A549 (cell line): Measurements from ENCODE around the gene DYNC1I2.

ENCODE experiments used
- ESRRA ChIP-seq: fragments of 150-350 bp; IDR thresholded peaks from 2 replicates; pipeline ENCODE4 v1.6.1; 2014; ENCODE audit warnings: mild to moderate bottlenecking, low read length, borderline replicate concordance
- KDM1A ChIP-seq: fragments of 200-600 bp; sonication (generic); IDR thresholded peaks from 2 replicates; pipeline ENCODE4 v1.6.1; 2016; ENCODE audit warnings: low read depth, mild to moderate bottlenecking
- MYC ChIP-seq: IDR thresholded peaks from 2 replicates; pipeline ENCODE4 v1.6.1; 2012; ENCODE audit warnings: mild to moderate bottlenecking, inconsistent platforms, low read length, improper control_type of control experiment, borderline replicate concordance
- SREBF2 ChIP-seq: fragments of 450-650 bp; IDR thresholded peaks from 2 replicates; pipeline ENCODE4 v1.6.1; 2014; ENCODE audit warnings: mild to moderate bottlenecking, moderate library complexity
- TF ChIP-seq, protein P1 (sequence below): fragments of >200 bp; sonication (Bioruptor Twin); formaldehyde crosslinking; IDR thresholded peaks from 3 replicates; pipeline ENCODE4 v1.5.1; 2016
- TF ChIP-seq, protein P2 (sequence below): fragments of 450-650 bp; IDR thresholded peaks from 2 replicates; pipeline ENCODE4 v1.6.1; 2014; ENCODE audit warnings: antibody characterized with exemption
- TF ChIP-seq, protein P3 (sequence below): IDR thresholded peaks from 2 replicates; pipeline ENCODE4 v1.6.1; 2012

DNA sequence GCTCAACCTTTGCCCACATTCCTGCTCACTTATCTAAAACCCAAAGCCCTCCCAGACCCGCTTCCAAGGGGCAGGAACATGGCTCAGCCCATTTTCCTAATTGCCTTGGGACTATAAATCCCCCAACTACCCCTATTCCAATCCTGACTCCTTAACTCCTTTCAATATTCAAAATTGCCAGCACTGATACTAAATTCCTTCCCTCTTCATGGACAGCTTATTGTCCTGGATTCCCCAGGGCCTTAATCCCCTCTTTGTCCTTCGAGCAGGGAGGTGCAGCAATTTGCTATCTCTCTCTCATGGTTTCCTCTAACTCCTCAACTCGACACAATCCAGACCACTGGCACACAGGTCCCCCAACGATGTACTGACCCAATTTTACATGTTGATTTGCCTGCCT is 107.6 kb downstream of the DYNC1I2 start:
- TF ChIP-seq ESRRA = no peak
- TF ChIP-seq, protein P1, sequence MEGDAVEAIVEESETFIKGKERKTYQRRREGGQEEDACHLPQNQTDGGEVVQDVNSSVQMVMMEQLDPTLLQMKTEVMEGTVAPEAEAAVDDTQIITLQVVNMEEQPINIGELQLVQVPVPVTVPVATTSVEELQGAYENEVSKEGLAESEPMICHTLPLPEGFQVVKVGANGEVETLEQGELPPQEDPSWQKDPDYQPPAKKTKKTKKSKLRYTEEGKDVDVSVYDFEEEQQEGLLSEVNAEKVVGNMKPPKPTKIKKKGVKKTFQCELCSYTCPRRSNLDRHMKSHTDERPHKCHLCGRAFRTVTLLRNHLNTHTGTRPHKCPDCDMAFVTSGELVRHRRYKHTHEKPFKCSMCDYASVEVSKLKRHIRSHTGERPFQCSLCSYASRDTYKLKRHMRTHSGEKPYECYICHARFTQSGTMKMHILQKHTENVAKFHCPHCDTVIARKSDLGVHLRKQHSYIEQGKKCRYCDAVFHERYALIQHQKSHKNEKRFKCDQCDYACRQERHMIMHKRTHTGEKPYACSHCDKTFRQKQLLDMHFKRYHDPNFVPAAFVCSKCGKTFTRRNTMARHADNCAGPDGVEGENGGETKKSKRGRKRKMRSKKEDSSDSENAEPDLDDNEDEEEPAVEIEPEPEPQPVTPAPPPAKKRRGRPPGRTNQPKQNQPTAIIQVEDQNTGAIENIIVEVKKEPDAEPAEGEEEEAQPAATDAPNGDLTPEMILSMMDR = no peak
- TF ChIP-seq, protein P2, sequence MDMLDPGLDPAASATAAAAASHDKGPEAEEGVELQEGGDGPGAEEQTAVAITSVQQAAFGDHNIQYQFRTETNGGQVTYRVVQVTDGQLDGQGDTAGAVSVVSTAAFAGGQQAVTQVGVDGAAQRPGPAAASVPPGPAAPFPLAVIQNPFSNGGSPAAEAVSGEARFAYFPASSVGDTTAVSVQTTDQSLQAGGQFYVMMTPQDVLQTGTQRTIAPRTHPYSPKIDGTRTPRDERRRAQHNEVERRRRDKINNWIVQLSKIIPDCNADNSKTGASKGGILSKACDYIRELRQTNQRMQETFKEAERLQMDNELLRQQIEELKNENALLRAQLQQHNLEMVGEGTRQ = no peak
- no peak for TF ChIP-seq KDM1A
- TF ChIP-seq MYC = no peak
- TF ChIP-seq SREBF2 = no peak
- TF ChIP-seq, protein P3, sequence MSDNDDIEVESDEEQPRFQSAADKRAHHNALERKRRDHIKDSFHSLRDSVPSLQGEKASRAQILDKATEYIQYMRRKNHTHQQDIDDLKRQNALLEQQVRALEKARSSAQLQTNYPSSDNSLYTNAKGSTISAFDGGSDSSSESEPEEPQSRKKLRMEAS = no peak
